Measurements from ENCODE around the gene SLC49A4.

- TF ChIP-seq CTCF (IDR thresholded peaks at IDR 0.05 in 2 of 3, conservative IDR thresholded peaks at IDR 0.05 in 1 of 3; ENCODE audit: borderline replicate concordance in 1 of 3, insufficient read depth in 1 of 3, low read depth in 2 of 3, low read length in 2 of 3): no peak
- TF ChIP-seq EGR1 (IDR thresholded peaks at IDR 0.05; ENCODE audit: low read depth): no peak
- TF ChIP-seq MAX (IDR thresholded peaks at IDR 0.05): no peak
- TF ChIP-seq POLR2AphosphoS5 (IDR thresholded peaks at IDR 0.05; ENCODE audit: low read depth, low read length): no peak
- TF ChIP-seq SP1 (IDR thresholded peaks at IDR 0.05; ENCODE audit: low read depth): no peak
- TF ChIP-seq YY1 (IDR thresholded peaks at IDR 0.05; ENCODE audit: extremely low read depth, insufficient replicate concordance, low read depth, low read length): no peak
- TF ChIP-seq POLR2A (IDR thresholded peaks at IDR 0.05; ENCODE audit: borderline replicate concordance, extremely low read depth, insufficient read depth, insufficient read length): no peak
- no peak for TF ChIP-seq CBX3 (IDR thresholded peaks at IDR 0.05; ENCODE audit: low read depth)
- TF ChIP-seq TCF7L2 (IDR thresholded peaks at IDR 0.05; ENCODE audit: borderline replicate concordance, extremely low read depth, insufficient read depth, insufficient read length): no peak
- TF ChIP-seq SRF (IDR thresholded peaks at IDR 0.05; ENCODE audit: low read depth): no peak
Observed at GRCh38 chr3:122875547-122876127, 80.8 kb downstream of the SLC49A4 start.
